Kidney (tissue), 14 donors: ENCODE data around the gene DHDH. TPM values are rescaled to one million over a fixed set of nuclear protein-coding genes. Genes with fewer than 3 reads are reported as not detected.

ENCODE experiments used
- DNase-seq, 5 donors: peaks; one replicate each; pipeline ENCODE4 v3.0.0-alpha.2; 2013 to 2020
- FAIRE-seq: peaks from 2 replicates; lab custom pipeline; 2012; peaks lifted over from hg19 to GRCh38; lab: Jason Lieb, UNC
- H3K27ac ChIP-seq, 2 donors: one replicate each; pipeline ENCODE4 v1.7.0; 2013; ENCODE audit warnings: low read depth in 2 of 2, low read length in 2 of 2, inconsistent platforms in 1 of 2
- H3K27me3 ChIP-seq: one replicate; pipeline ENCODE4 v1.7.1; 2013; ENCODE audit warnings: low read length, inconsistent platforms; ENCODE audit not compliant: control insufficient read depth, insufficient read depth
- H3K36me3 ChIP-seq, 3 donors: one replicate each; pipeline versions ENCODE4 v1.7.0 to v1.7.1; 2013; ENCODE audit warnings: low read length in 3 of 3, control low read depth in 1 of 3, inconsistent platforms in 1 of 3; ENCODE audit not compliant: insufficient read depth in 3 of 3, control insufficient read depth in 2 of 3
- H3K4me1 ChIP-seq, 3 donors: one replicate each; pipeline versions ENCODE4 v1.7.0 to v1.7.1; 2013; ENCODE audit warnings: low read length in 3 of 3, inconsistent platforms in 1 of 3, low read depth in 1 of 3; ENCODE audit not compliant: control insufficient read depth in 2 of 3, insufficient read depth in 2 of 3
- H3K4me3 ChIP-seq, 3 donors: one replicate each; pipeline versions ENCODE4 v1.7.0 to v1.8.1; 2013; ENCODE audit warnings: low read length in 3 of 3, control low read depth in 1 of 3, inconsistent platforms in 1 of 3
- H3K9ac ChIP-seq, 3 donors: one replicate each; pipeline versions ENCODE4 v1.7.0 to v1.7.1; 2013; ENCODE audit warnings: low read length in 3 of 3, control low read depth in 1 of 3, inconsistent platforms in 1 of 3
- H3K9me3 ChIP-seq, 3 donors: one replicate each; pipeline versions ENCODE4 v1.7.0 to v1.7.1; 2013; ENCODE audit warnings: low read length in 3 of 3, control low read depth in 1 of 3, inconsistent platforms in 1 of 3; ENCODE audit not compliant: control insufficient read depth in 2 of 3, insufficient read depth in 1 of 3
- intact Hi-C: fragments of 100-400 bp; cut with DNase I; formaldehyde crosslinking; loops from one replicate; pipeline ENCODE4 v1.11.1; 2022
- polyA plus RNA-seq: library from polyadenylated mRNA; stranded (reverse); fragments of 350-450 nt; fragmentation: Illumina TruSeq; extraction: RNeasy Lipid Tissue Mini Kit (QIAGEN cat#74804); gene quantifications from one replicate; pipeline ENCODE4 v1.2.3, GENCODE V29; 2014; ENCODE audit warnings: low read depth, low replicate concordance; ENCODE audit not compliant: insufficient read depth
- total RNA-seq: library from RNA; stranded (reverse); fragmentation: NEBNext Ultra II Directional; extraction: Animal tissue kit (Norgen Biotek cat#: 25700); gene quantifications from one replicate; pipeline ENCODE4 v1.2.1, GENCODE V29; 2021
- TF ChIP-seq, protein P1 (sequence below): IDR thresholded peaks from 3 replicates; pipeline ENCODE4 v1.5.1; 2012; ENCODE audit warnings: mild to moderate bottlenecking, moderate library complexity, borderline replicate concordance; ENCODE audit not compliant: insufficient read depth; ENCODE audit errors: extremely low read depth
- donor health status: control.
- donor health status: control.
- donor health status: control.
- donor health status: control.
- donor health status: control.
- donor health status: DM: yes; HTN: yes; CAD: no.
- donor health status: Normal renal cell carcinoma (clear cell type).

Gene DHDH
- total and polyA plus RNA-seq, 2 donors from 2014 or later: 0.60 to 26.3 TPM

DNA sequence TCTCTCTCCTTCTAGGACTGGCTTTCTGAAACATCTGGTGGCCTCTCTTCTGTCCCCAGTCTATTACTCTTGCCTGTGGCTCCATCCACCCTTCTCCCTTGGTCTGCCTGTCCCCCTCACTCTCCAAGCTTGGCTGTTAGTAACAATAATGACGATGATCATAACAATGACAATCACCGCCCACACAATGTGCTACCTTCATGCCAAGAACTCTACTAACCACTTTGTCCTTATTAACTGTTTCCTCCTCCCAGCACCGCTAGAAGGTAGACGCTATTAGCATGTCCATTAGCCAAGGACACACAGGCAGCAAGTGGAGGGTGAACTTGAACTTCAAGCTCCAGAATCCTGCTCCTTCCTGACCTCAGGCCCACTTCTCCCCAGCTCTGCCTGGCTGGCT, 56.9 kb downstream of the DHDH start:
- no peaks in the 10 kb centered on the region for H3K27me3 ChIP-seq
- no peaks in the 10 kb centered on the region for H3K9me3 ChIP-seq
- TF ChIP-seq, protein P1, sequence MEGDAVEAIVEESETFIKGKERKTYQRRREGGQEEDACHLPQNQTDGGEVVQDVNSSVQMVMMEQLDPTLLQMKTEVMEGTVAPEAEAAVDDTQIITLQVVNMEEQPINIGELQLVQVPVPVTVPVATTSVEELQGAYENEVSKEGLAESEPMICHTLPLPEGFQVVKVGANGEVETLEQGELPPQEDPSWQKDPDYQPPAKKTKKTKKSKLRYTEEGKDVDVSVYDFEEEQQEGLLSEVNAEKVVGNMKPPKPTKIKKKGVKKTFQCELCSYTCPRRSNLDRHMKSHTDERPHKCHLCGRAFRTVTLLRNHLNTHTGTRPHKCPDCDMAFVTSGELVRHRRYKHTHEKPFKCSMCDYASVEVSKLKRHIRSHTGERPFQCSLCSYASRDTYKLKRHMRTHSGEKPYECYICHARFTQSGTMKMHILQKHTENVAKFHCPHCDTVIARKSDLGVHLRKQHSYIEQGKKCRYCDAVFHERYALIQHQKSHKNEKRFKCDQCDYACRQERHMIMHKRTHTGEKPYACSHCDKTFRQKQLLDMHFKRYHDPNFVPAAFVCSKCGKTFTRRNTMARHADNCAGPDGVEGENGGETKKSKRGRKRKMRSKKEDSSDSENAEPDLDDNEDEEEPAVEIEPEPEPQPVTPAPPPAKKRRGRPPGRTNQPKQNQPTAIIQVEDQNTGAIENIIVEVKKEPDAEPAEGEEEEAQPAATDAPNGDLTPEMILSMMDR: no peak
- H3K4me3 ChIP-seq: no peak overlapping the region
- peaks cover 0 to 14% (median 11%) of the 10 kb centered on the region in 3 donors for H3K36me3 ChIP-seq
- peaks cover 0 to 27% (median 11%) of the 10 kb centered on the region in 3 donors for H3K4me1 ChIP-seq
- FAIRE-seq (no peak), DNase-seq (no peak)
- no peak overlapping the region for H3K9ac ChIP-seq
- intact Hi-C loops: no loop called here
- H3K27ac ChIP-seq: no peak overlapping the region

DNA sequence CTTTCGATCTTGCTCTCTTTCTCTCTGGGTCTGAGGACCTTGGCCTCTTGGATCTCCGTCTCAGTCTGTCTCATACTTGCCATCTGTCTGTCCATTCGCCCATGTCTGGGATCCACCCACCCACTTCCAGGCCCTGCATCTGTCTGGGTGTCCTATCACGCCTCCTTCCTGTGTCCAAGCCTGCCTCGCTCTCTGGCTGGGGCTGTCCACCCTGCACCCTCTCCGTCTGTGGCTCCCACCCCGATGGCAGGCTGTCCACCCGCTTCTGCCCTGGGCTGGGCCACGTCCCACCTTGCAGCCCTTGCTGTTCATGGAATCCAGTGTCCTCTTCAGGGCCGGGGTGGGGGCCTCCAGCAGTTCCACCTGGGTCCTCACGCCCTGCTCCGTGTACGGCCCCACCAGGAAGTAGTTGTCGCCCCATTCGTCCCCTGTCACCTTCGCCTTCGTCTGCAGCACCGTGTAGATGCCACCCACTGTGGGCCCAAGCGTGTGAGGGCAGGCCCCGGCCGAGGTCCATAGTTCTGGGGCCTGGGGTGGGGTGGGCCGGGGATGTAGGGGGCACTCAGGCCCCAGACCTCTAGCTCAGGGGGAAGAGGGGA, 57.6 kb downstream of the DHDH start:
- no peak for DNase-seq
- peak overlapping the region in 1 of 3 donors; percentile 97 for H3K4me3 ChIP-seq
- no peaks in the 10 kb centered on the region for H3K27me3 ChIP-seq
- H3K36me3 ChIP-seq: peaks cover 0 to 10% (median 4%) of the 10 kb centered on the region in 3 donors
- no peak for FAIRE-seq
- peaks cover 0 to 27% (median 11%) of the 10 kb centered on the region in 3 donors for H3K4me1 ChIP-seq
- no peak overlapping the region for H3K27ac ChIP-seq
- no peaks in the 10 kb centered on the region for H3K9me3 ChIP-seq
- peak overlapping the region in 1 of 3 donors; percentile 99 for H3K9ac ChIP-seq
- intact Hi-C loops: no loop called here
- TF ChIP-seq, protein P1: no peak

DNA sequence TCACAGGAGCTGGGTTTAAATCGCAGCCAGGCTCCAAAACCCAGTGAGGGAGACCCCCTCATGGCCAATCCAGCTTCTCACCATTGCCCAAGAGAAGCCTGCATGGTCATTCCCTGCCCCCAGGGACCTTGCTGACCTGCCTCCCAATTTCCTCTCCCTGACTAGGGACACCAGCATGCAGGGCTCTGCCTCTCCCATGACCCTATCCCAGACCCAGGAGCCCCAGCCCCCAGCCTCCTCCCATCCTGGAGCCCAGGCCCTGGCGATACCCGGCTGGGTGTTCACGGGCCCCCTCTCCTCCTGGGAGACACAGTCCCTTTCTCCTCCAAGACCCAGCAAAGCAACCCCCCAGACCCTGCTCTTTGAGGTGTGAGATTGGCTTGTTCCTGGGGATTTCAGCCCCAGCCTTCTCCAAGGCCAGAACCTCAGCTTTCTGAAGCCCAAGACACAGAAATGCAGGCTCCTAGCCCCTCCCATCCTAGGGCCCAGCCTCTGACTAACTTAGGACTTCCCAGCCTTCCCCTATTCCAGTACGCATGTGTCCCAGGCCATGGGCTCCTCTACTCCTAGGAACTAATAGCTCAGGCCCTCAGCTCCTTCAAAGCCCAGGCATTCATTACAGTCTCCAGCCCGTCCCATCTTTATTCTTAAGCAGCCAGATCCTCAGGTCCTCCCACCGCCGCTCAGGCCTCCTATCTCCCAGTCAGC, 58.5 kb downstream of the DHDH start:
- H3K27ac ChIP-seq: peak overlapping the region; percentile 87 to 95
- peaks cover 0 to 6% (median 2%) of the 10 kb centered on the region in 3 donors for H3K36me3 ChIP-seq
- H3K9me3 ChIP-seq: no peaks in the 10 kb centered on the region
- DNase-seq (peak in 4 of 5 donors; percentile 52 to 86 (median 70)), FAIRE-seq (no peak)
- peak overlapping the region; percentile 72 to 97 (median 78) for H3K4me3 ChIP-seq
- H3K27me3 ChIP-seq: no peaks in the 10 kb centered on the region
- H3K9ac ChIP-seq: peak overlapping the region; percentile 65 to 99 (median 81)
- H3K4me1 ChIP-seq: peaks cover 0 to 27% (median 11%) of the 10 kb centered on the region in 3 donors
- intact Hi-C loops: no loop called here
- TF ChIP-seq, protein P1: no peak
